Measurements from ENCODE around the gene CEP63. TPM values are rescaled to one million over a fixed set of nuclear protein-coding genes. Genes with fewer than 3 reads are reported as not detected.

The CEP63 gene
- total and polyA plus RNA-seq, 9 donors: 16.6 to 74.1 (median 22.2) TPM

- H3K9me3 ChIP-seq: no peaks in the 10 kb centered on the region
- H3K4me1 ChIP-seq (ENCODE audit: insufficient read depth): no peaks in the 10 kb centered on the region
- H3K4me3 ChIP-seq: no peak overlapping the region
- TF ChIP-seq EP300 (IDR thresholded peaks at IDR 0.05) (no peak), CTCF (IDR thresholded peaks at IDR 0.05) (no peak), POLR2A (IDR thresholded peaks at IDR 0.05) (no peak)
- WGBS, 3 donors: 84 to 89% (median 87%) methylated on average over 1 of the region's 1 CpG
- no peak overlapping the region for H3K27ac ChIP-seq
- no peak for DNase-seq
- H3K36me3 ChIP-seq: no peaks in the 10 kb centered on the region
- no peaks in the 10 kb centered on the region for H3K27me3 ChIP-seq
- intact Hi-C loops (cut with DNase I): no loop called here
These were observed 40.8 kb upstream of the CEP63 start for GRCh38 chr3:134445095-134445494.

- no peak for TF ChIP-seq POLR2A (IDR thresholded peaks at IDR 0.05)
- no peak for TF ChIP-seq EP300 (IDR thresholded peaks at IDR 0.05)
- no peak for TF ChIP-seq CTCF (IDR thresholded peaks at IDR 0.05)
- Histone ChIP-seq H3K4me1 (ENCODE audit: insufficient read depth) (no peaks in the 10 kb centered on the region), H3K27ac (no peak overlapping the region), H3K27me3 (no peaks in the 10 kb centered on the region), H3K4me3 (no peak overlapping the region), H3K9me3 (no peaks in the 10 kb centered on the region), H3K36me3 (no peaks in the 10 kb centered on the region)
- DNase-seq: no peak
- WGBS, 3 donors: 11 to 14% (median 13%) methylated on average over 1 of the region's 1 CpG
- intact Hi-C loops (cut with DNase I): no loop called here
These were observed 40.2 kb upstream of the CEP63 start for GRCh38 chr3:134445636-134446035.

GRCh38 chr3:134446800-134447199 is 39.1 kb upstream of the CEP63 start:
- H3K4me3 ChIP-seq: no peak overlapping the region
- H3K27ac ChIP-seq: no peak overlapping the region
- DNase-seq: no peak
- intact Hi-C loops (cut with DNase I): no loop called here
- no peaks in the 10 kb centered on the region for H3K36me3 ChIP-seq
- H3K4me1 ChIP-seq (ENCODE audit: insufficient read depth): no peaks in the 10 kb centered on the region
- no peak for TF ChIP-seq POLR2A (IDR thresholded peaks at IDR 0.05)
- TF ChIP-seq CTCF (IDR thresholded peaks at IDR 0.05): no peak
- no peak for TF ChIP-seq EP300 (IDR thresholded peaks at IDR 0.05)
- no peaks in the 10 kb centered on the region for H3K9me3 ChIP-seq
- 56 to 67% (median 64%) methylated on average over 3 of the region's 3 CpGs for WGBS, 3 donors
- no peaks in the 10 kb centered on the region for H3K27me3 ChIP-seq

- Histone ChIP-seq H3K4me1 (ENCODE audit: insufficient read depth) (no peaks in the 10 kb centered on the region), H3K9me3 (no peaks in the 10 kb centered on the region), H3K36me3 (no peaks in the 10 kb centered on the region), H3K4me3 (no peak overlapping the region), H3K27me3 (no peaks in the 10 kb centered on the region), H3K27ac (no peak overlapping the region)
- DNase-seq: no peak
- intact Hi-C loops (cut with DNase I): no loop called here
- no peak for TF ChIP-seq EP300 (IDR thresholded peaks at IDR 0.05)
- no peak for TF ChIP-seq CTCF (IDR thresholded peaks at IDR 0.05)
- TF ChIP-seq POLR2A (IDR thresholded peaks at IDR 0.05): no peak
- WGBS, 3 donors: 85 to 93% (median 89%) methylated on average over 1 of the region's 1 CpG
These were observed 38.5 kb upstream of the CEP63 start for GRCh38 chr3:134447351-134447750.

- H3K9me3 ChIP-seq: no peaks in the 10 kb centered on the region
- intact Hi-C loops (cut with DNase I): no loop called here
- no peaks in the 10 kb centered on the region for H3K36me3 ChIP-seq
- no peak overlapping the region for H3K4me3 ChIP-seq
- TF ChIP-seq EP300 (IDR thresholded peaks at IDR 0.05) (no peak), CTCF (IDR thresholded peaks at IDR 0.05) (no peak), POLR2A (IDR thresholded peaks at IDR 0.05) (no peak)
- 94 to 96% (median 94%) methylated on average over 5 of the region's 5 CpGs for WGBS, 3 donors
- H3K27ac ChIP-seq: no peak overlapping the region
- no peaks in the 10 kb centered on the region for H3K27me3 ChIP-seq
- no peak for DNase-seq
- H3K4me1 ChIP-seq (ENCODE audit: insufficient read depth): no peaks in the 10 kb centered on the region
These were observed 37.2 kb upstream of the CEP63 start for GRCh38 chr3:134448664-134449063.
